Skeletal muscle cell (primary cell): ENCODE data around the gene EFCAB10.
"Not testable (repeated sequence)": the region's sequence is repeated elsewhere in the genome, so short reads cannot be mapped to it uniquely, and the experiment has no call there.

Experiments used
- DNase-seq: peaks from one replicate; pipeline ENCODE4 v3.0.0-alpha.2; 2010; ENCODE audit warnings: low read depth
- H3K4me3 ChIP-seq: 2 replicates; pipeline ENCODE4 v1.5.1; 2011; ENCODE audit warnings: low read depth, mild to moderate bottlenecking, control low read depth, low read length, moderate library complexity

EFCAB10 gene

DNA sequence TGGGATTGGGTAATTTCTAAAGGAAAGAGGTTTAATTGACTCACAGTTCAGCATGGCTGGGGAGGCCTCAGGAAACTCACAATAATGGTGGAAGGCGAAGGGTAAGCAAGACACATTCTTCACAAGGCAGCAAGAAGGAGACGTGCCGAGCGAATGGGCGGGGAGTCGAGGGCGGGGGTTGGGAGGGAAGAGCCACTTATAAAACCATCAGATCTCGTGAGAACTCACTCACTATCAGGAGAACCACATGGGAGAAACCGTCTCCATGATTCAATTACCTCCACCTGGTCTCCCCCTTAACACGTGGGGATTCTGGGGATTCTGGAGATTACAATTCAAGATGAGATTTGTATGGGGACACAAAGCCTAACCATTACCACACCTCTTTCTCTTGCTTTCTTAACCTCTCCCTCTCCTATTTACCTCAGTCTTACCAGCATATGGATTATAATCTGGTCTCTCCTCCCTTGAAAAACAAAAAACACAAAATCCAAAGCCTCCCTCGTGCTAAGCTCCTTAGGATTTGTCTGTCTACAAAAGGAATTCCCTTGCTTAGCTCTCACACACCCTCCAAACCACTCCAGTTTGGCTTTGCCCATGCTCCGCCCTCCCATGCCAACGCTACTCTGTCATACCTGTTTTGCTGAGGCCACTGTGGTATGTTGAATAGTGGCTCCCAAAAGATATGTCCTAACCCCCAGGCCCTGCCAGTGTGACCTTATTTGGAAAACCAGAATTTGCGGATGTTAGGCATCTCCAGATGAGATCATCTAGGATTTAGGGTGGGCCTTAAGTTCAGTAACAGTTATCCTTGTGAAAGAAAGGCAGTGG is 19.6 kb upstream of the EFCAB10 start:
- no peak overlapping the region for H3K4me3 ChIP-seq
- no peak for DNase-seq

GRCh38 chr7:105599551-105599950 is 18.3 kb upstream of the EFCAB10 start:
- DNase-seq, result no peak
- no peak overlapping the region for H3K4me3 ChIP-seq

DNA sequence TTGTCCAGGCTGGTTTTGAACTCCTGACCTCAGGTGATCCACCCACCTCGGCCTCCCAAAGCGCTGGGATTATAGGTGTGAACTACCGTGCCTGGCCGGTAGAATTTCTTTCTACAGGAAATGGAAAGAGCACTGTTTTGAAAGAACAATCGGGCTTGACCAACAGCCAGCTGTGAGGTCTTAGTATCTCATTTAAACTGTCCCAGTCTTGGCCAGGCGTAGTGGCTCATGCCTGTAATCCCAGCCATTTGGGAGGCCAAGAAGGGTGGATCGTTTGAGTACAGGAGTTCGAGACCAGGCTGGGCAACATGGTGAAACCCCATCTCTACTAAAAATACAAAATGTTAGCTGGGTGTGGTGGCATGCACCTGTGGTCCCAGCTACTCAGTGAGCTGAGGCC is 17.8 kb upstream of the EFCAB10 start:
- DNase-seq, H3K4me3 ChIP-seq: not testable (repeated sequence)

DNA sequence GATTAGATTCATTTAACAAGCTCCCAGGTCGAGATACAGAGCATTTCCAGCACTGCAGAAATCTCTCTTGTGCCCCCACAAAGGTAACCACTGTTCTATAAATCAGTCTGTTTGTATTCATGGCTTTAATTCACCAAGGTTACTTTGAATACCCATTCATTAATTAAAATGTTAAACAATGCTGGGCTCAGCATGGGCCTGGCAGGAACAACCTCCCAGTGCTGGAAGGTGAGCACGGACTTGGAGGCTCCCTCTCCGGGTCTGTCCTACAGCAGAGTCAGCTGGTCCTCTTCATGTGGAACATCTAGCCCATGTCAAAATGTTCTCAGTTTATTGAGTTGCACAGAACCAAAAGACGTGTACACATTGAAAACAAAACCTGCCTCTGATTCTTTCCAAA is 15.6 kb upstream of the EFCAB10 start:
- no peak overlapping the region for H3K4me3 ChIP-seq
- DNase-seq, result no peak

DNA sequence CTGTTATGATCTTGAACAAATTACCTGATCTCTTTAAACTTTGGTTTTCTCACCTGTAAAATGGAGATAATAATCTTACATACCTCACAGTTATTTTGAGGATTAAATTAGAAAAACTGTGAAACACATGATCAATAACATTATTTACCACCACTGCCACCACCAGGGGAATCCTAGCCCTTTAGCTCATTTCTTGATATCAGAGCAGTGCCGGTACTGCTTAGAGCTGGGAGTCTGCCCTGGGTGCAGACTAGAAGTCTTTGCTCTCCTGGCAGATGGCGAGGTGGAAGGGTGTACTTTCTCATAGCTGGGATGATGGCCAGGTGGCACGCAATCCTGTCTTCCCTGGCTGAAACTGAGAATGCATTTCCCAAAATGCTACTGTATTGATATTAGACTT is 12.7 kb upstream of the EFCAB10 start:
- H3K4me3 ChIP-seq, result no peak overlapping the region
- DNase-seq, result no peak

GRCh38 chr7:105591522-105591921 is 10.2 kb upstream of the EFCAB10 start:
- no peak for DNase-seq
- H3K4me3 ChIP-seq, result no peak overlapping the region

GRCh38 chr7:105590793-105591192 is 9.5 kb upstream of the EFCAB10 start:
- DNase-seq, result no peak
- no peak overlapping the region for H3K4me3 ChIP-seq

DNA sequence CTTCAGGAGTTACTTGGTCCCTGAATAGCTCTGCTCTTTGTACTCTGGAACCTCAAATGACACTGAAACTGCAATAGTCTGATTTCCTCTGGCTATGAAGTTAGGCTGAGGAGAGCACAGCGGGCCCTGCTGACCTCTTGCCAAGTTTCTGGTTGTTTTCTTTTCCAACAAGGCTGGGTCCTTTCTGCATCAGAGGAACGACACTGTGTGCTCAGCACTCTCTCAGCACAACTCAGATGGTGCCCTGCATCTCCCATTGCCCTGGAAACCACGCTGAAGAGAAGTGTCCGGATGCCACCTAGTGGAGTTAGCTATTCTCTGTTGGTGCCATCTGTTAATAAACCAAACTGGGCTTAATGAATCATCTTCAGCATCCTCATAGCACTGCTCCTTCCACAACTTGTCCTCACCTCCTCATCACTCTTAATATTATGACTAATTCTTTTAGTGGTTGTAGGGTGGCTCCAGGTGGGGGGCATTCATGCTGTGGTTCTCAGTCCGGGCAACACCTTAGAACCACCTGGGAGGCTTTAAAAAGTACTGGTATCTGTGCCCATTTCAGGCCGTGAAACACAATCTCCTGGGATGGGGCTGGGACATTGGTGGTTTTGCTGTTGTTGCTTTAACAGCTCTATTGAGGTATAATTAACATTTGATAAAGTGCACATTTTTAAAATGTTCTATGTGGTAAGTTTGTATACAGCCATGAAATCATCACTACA is 8.2 kb upstream of the EFCAB10 start:
- no peak overlapping the region for H3K4me3 ChIP-seq
- peak; percentile 50 for DNase-seq

DNA sequence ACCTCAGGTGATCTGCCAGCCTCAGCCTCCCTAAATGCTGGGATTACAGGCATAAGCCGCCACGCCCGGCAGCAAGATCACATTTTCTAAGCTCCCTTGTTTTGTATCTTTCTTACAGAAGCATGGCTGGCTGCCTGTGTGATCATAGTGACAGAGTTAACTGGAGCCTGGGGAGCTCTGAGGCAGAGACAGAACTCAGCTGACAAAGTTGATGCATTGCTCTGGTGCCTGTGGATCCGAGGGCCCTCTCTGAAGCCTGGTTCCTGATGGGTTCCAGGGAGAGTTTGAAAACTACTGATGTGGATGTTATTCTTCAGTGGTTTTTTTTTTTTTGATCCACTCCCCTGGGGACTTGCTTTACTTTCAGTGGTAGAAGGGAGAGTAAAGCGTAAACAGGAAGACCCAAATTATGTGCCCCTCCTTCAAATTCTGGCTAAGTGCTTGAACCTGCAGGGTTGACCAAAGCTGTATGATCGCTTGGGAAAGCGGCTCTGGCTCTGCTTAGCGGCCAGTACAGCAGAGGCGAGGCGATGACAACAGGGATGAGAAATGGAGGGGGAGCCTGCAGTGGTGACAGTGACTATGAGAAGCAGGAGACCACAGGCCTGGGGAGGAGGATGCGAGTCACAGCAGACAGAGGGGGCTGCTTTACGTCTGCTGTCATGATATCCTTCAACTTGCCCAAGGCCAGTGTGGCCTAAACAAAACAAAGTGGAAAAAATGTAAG is 6.8 kb upstream of the EFCAB10 start:
- DNase-seq, result no peak
- no peak overlapping the region for H3K4me3 ChIP-seq

GRCh38 chr7:105585850-105586500 is 4.7 kb upstream of the EFCAB10 start:
- no peak overlapping the region for H3K4me3 ChIP-seq
- no peak for DNase-seq

- no peak overlapping the region for H3K4me3 ChIP-seq
- DNase-seq, result no peak
These were observed 2.9 kb upstream of the EFCAB10 start for GRCh38 chr7:105584165-105584564.

- no peak overlapping the region for H3K4me3 ChIP-seq
- no peak for DNase-seq
These were observed 1.8 kb upstream of the EFCAB10 start for GRCh38 chr7:105583061-105583460.

GRCh38 chr7:105580022-105580740 is 1.1 kb downstream of the EFCAB10 start:
- no peak for DNase-seq
- H3K4me3 ChIP-seq, result no peak overlapping the region

- no peak for DNase-seq
- no peak overlapping the region for H3K4me3 ChIP-seq
These were observed 2.8 kb downstream of the EFCAB10 start for GRCh38 chr7:105578496-105578895.

GRCh38 chr7:105577251-105577650 is 4.0 kb downstream of the EFCAB10 start:
- DNase-seq, result no peak
- no peak overlapping the region for H3K4me3 ChIP-seq

DNA sequence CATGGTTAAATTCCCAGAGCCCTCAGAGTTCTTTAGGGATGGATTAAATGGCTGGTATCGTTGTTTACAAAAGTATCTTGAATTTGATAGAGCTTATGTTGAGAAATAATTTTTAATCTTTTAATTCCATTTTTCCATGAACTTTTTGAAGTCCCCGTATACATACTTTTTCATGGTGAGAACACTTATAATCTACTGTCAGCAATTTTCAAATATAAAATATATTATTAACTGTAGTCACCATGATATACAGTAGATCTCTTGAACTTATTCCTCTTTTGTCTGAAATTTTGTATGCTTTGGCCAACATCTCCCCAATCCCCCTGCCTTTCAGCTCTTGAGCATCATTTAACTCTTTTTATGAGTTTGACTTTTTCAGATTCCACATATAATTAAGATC is 9.4 kb downstream of the EFCAB10 start:
- no peak for DNase-seq
- H3K4me3 ChIP-seq, result no peak overlapping the region

DNA sequence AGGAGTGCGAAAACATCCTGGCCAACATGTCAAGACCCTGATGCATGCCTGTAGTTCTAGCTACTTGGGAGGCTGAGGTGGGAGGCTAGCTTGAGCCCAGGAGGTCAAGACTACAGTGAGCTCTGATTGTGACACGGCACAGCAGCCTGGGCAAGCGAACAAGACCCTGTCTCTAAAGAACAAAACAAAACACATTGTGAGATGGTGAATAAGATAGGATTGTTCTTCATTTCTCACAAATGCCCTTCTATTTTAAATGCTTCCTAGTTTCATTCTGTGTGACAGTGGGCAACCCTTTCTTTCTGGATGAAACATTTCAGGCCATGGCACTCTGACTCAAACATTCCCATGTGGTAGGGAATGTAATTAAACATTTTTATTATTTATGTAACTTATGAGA is 13.5 kb downstream of the EFCAB10 start:
- no peak overlapping the region for H3K4me3 ChIP-seq
- no peak for DNase-seq

GRCh38 chr7:105567024-105567423 is 14.3 kb downstream of the EFCAB10 start:
- no peak overlapping the region for H3K4me3 ChIP-seq
- no peak for DNase-seq

DNA sequence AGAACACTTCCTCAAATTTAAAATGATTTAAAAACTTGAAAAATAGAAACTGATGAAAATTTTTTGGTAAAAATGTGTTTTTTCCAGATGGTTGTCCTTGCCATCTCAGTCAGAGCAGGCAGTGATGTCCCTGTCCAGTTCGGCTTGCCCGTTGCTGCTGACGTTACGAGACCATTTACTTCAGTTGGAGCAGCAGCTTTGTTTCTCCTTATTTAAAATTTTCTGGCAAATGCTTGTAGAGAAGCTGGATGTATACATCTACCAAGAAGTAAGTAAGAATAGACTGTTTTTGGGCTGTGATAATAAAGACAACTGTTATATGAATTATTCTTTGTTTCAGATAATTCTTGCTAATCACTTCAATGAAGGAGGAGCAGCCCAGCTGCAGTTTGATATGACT is 16.1 kb downstream of the EFCAB10 start:
- no peak for DNase-seq
- H3K4me3 ChIP-seq, result no peak overlapping the region
